Non-pigmented ciliary epithelial cell (primary cell): ENCODE measurements around the gene FN3K.
"Not testable (repeated sequence)": the region's sequence is repeated elsewhere in the genome, so short reads cannot be mapped to it uniquely, and the experiment has no call there.

Experiments used
- DNase-seq: peaks from one replicate; pipeline ENCODE4 v3.0.0-alpha.2; 2010; ENCODE audit warnings: low read depth

FN3K gene

DNA sequence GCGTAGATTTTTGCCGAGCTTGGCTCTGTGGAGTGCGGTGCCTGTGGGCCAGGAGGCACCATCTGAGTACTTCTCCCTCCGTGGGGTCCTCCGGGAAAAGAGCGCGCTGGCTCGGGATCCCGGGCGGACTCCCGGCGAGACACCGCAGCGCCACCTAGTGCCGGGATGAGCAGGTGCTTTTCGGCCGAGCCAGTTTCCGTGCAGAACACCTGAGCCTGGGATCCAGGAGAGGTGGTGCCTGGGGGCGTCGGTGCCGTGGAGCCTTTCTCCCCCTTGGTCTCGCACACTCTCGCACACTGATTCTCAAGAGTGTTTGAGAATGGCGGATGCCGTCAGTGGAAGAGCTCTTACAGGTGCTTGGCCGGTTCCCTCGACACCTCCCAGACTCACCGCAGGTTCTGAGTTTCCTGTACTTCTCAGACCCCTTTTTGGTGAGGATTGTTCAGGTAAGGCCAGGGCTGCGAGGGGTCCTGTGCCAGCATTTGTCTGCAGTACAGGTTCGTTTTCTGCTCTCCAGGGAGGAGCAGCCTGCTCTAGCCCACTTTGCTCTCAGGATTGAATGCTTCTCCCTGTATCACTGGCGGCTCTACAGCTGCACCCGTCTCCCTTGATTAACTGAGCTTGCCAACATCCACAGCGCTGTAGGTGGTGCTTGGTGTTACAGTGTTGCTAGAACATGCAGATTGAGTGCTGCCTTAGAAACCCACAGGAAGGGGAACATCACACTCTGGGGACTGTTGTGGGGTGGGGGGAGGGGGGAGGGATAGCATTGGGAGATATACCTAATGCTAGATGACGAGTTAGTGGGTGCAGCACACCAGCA is 39.8 kb downstream of the FN3K start:
- DNase-seq: no peak

DNA sequence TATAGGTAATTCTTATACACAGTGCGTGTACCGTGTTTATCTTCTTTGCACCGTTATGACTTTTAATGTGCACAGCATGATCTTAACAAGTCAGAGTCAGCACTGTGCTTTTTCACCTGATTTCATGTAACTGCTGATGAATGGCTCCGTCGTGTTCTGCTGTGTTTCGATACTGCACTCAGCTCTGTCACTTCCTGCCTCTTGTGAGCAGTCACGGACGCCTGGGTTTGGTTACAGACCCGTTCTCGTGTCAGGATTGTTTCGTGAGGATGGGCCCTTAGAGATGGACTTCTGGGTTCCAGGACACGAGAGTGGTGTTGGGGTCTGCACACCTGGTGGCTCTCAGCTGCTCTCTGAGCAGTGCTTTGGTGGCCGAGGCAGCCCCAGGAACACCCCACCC is 41.0 kb downstream of the FN3K start:
- DNase-seq: no peak

DNA sequence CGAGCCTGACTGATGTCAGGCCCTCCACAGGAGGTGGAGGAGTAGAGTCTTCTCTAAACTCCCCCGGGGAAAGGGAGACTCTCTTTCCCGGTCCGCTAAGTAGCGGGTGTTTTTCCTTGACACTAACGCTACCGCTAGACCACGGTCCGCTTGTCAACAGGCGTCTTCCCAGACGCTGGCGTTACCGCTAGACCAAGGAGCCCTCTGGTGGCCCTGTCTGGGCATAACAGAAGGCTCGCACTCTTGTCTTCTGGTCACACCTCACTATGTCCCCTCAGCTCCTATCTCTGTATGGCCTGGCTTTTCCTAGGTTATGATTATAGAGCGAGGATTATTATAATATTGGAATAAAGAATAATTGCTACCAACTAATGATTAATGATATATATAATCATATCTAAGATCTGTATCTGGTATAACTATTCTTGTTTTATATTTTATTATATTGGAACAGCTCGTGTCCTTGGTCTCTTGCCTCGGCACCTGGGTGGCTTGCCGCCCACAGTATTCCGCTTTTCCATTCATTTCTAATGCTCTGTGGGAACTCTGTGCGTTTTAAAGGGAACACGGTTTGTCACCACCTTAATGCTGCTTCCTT is 42.5 kb downstream of the FN3K start:
- DNase-seq: not testable (repeated sequence)

DNA sequence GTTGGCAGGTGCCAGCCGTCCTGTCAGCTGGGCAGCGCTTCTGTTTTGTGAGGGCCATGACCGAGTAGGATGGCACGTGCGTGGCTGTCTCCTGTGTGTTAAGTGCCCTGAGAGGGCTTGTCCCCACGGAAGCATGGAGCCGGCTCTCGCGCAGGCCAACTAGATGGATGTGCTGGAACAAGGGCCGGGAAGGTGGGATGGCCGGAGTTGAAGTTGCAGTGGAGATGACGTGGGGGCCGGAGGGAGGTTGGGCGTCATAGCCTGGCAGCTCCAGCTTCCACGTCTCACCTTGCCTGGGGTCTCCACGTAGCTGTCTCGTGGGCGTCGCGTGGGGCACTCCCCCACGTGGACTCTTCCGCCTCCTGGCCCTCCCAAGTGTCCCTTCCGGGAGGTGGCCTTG is 44.1 kb downstream of the FN3K start:
- DNase-seq: no peak

DNA sequence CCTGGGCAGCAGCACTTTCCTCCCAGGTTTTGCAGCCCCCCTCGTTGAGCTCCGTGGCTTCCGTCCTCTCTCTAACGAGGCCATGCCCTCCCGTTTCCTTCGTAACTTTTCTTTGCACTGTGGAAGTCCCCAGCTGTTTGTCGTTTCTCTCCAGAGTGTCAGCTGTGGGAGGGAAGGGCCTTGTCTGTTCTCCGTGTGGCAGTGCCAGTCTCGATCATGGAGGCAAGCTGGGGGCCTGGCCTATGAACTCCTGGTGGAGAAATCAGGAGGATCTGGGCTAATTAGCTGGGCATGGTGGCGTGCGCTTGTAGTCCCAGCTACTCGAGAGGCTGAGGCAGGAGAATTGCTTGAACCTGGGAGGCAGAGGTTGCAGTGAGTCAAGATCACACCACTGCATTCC is 44.8 kb downstream of the FN3K start:
- no peak for DNase-seq

DNA sequence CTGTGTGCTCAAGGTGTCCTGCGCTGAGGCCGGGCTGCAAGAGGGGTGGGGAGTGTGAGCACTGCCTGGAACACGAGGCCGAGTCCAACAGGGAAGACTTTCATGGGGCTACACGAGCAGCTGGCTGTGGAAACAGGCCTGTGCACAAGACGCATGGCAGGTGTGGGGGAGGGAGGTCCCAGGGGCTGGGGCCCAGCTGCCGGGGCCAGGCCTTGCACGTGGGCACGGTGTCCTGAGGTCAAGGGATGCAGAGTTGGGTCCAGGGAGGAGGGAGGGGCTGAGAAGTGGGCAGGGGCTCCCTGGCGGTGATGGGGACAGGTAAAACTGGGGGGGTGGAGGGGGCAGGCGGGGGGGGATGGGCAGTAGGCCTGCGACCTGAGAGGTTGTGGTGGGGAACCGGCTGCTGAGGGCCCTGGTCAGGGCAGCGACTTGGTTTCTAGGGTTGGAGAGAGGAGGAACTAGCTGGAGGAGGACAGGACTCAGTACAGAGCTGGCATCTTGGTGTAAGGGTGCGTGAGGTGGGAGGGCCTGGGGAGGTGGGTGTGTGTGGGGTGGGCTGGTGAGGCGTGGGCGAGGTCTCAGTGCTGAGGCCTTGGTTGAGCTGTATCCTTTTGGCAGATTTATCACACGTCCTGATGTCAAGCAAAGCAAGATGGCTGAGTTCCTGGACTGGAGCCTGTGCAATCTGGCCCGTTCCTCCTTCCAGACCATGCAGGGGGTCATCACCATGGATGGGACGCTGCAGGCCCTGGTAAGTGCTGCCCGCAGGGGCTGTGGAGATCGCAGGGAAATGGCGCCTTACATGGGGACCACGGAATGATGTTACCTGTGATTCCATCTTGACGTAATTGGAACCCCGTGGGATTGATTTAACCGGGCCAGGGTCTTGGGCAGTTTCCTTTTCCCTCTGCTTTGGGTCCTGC is 45.8 kb downstream of the FN3K start:
- DNase-seq: no peak

DNA sequence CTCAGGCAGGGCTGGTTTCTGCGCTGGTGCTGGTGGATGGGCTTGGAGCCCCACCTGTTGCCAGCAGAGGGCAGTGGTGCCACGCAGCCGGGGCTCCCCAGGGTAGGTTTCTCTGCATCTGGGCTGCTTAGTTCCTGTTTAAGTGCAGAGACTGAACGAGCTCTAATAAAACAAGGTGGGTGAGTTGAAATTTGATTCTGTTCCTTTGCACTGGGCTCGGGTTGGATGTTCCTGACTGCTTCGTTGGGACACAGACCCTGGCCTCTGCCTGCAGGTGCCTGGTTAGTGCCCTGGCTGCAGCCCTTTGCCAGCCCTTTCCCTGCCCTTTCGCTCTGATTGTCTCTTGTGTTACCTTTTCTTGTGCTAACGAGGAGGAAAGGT is 46.5 kb downstream of the FN3K start:
- no peak for DNase-seq

DNA sequence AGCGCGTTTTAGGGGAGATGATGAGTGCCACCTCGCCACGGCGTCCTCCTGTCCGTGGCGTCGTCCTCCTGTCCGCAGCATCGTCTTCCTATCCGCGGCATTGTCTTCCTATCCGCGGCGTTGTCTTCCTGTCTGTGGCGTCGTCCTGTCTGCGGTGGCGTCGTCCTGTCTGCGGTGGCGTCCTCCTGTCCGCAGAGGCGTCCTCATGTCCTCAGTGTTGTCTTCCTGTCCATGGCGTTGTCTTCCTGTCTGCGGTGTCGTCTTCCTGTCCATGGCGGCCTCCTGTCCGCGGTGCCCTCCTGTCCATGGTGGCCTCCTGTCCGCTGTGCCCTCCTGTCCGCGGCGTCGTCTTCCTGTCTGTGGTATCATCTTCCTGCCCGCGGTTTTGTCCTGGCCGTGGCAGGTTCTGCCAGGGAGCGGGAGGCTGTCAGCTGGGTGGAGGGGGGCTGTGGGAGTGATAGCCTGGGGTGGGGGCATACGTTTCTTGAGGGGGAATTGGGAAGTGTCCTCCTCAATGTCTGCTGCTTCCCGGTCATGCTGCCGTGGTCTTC is 47.3 kb downstream of the FN3K start:
- DNase-seq: no peak

DNA sequence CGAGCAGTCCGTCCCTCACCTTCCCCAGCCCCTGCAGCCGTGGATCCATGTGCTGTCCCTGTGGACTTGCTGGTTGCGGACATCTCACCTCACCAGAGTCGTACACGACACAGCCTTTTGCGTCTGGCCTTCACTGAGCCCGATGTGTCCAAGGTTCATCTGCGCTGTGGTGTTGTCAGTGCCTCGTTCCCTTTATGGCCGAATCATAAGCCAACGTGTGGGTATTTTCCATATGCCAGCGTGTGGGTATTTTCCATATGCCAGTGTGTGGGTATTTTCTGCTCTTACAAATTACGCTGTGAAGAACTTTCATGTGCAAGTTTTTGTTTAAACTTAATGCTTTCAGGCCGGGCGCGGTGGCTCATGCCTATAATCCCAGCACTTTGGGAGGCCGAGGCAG is 48.1 kb downstream of the FN3K start:
- no peak for DNase-seq

DNA sequence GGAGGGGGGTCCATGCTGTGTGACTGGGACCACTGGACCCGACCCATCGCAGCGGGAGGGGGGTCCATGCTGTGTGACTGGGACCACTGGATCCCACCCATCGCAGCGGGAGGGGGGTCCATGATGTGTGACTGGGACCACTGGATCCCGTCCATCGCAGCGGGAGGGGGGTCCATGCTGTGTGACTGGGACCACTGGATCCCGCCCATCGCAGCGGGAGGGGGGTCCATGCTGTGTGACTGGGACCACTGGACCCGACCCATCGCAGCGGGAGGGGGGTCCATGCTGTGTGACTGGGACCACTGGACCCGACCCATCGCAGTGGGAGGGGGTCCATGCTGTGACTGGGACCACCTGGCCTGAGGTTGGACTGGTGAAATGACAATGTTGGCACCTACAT is 50.2 kb downstream of the FN3K start:
- DNase-seq: not testable (repeated sequence)

DNA sequence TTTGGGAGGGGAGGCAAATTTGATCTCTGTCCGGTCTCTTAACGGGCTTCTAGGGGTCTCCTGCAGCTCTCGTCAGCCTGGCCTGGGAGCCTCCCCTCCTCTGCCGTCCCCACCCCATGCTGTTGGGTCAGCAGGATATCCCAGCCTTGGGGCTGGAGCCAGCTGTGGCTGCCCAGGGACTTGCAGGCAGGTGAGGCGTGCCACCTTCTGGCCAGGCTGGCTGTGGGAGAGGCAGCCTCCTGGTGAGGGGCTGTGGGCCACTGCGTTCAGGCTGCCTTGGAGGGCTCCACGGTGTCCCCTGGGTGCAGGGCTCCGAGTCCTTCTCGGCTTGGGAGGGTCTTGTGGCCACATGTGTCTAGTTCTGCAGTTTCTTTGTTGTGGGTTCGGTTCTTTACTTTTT is 51.0 kb downstream of the FN3K start:
- DNase-seq: no peak

DNA sequence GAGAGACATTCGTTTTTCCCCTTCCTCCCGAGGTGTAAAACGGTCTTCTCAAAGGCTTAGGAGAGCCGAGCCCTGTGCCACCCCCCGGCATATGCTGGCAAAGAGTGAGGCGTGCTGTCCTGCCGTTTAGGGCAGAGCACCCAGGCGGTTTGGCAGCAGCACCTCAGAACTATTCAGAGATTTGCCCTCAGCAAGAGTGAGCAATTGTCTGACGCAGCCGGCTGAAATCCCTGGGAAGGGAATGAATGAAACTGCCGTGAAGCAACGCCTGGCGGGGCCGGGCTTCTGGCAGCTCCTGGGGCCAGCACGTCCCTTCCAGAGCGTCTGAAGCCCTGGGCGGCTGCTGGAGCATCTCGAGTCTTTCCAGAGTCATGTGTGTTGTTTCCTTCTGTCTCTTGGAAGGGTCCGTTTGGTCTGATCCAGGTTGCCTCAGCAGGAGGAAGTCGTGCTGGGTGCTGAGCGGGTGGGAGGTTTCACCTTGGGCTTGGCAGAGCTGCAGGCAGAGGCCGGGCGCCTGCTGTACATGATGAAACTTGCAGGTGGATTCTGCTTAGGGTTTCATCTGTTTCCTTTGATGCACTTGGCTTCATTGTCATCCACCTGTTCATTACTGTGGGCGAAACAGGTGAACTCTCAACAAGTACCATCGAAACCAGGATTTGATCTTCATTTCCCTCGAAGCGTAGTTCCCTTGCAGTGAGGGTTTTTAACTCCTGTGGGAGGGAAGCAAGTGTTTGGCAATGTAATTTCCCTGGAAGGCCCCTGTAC is 51.9 kb downstream of the FN3K start:
- DNase-seq: no peak

DNA sequence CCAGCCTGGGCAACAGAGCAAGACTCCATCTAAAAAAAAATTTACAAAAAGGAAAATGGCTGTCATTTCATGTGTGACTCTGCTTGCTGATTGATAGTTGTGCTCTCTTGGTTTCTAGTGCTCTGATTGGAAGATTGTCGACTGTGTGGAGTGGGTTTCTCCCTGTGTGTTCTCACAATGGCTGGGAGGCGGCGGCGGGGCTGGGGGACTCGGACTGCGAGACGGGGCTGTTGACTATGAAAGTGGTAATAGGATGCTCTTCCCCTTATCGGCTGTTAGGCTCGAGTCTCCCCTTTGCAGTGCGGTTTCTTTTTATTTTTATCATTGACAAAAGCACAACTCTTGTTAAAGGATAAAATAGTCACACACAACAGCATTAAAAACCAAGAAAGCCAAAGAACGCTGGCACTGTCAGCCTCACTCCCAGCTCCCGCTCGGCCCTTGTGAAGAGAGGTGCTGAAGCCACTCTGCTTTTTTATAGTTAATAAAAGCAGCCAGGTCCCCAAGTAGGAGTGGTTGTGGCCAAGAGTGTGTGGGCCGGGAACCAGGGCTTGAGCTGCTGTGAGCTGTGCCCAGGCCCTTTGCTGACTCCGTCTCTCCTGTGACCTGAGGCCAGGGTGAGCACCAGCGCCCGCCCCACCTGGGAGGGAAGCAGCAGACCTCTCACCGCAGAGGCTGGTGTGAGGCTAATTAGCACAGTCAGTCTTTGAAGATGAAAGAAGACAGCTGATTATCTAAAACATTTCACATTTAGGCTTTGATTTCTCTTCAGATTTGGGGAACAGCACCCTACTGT is 53.0 kb downstream of the FN3K start:
- DNase-seq: no peak

DNA sequence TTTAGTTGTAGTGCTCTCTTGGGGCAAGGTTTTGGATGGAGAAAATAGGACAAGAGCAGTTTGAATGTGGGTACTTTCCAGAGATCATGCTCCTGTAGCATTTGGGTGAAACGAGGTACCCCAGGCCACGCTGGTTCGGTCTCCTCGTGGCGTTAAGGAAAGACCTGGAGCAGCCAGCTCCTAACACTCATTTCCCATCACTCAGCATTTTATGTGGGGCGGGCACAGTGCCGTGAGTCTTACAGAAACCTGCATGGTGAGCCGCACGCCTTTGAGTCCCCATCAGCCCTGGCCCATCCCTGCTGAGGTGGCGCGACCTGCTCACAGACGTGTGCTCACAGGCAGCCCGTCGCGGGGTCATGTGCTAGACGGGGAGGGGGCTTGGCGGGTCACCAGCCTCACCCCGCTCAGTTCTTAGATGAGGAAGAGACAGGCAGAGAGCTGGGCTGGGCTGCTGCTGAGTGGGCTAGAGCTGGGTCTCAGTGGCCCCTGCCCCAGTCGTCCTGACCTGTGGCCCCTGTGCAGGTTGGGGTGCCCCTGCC is 53.7 kb downstream of the FN3K start:
- no peak for DNase-seq

DNA sequence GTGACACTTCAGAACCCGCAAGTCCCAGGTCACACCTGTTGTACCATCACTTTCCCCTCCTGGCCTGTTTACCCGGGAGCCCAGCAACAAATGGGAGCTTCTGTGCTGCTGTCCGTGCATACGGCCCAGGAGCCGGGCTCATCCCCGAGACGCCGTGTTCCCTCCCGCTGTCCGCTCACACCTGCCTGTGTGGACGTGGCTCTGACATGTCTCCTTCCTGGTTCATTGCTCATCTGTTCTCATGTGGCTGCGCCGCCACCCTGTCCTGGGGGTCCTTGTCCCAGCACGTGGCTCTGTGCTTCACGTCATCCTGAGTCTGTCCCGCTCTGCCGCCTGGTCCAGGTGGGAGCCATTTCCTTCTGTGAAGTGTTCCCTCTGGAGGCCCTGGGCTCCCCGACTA is 54.4 kb downstream of the FN3K start:
- DNase-seq: no peak

DNA sequence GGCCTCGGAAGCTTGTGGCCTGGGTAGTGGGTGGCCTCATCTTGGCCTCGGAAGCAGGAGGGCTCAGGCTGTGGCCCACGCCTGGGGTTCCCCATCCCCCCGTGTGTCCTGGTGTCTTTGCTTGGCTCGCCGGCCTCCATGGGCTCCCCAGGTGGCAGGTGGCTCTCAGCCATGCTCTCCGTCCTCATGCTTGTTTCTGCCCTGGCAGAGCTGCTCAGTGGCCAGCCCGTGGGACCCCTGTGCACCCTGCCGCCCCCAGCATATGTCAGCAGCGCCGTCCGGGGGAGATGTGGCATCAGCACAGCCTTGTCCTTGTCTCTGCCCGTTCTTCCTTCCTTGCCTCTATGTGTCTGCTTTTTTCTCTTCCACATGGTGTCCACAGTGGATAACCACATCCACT is 55.0 kb downstream of the FN3K start:
- DNase-seq: no peak

DNA sequence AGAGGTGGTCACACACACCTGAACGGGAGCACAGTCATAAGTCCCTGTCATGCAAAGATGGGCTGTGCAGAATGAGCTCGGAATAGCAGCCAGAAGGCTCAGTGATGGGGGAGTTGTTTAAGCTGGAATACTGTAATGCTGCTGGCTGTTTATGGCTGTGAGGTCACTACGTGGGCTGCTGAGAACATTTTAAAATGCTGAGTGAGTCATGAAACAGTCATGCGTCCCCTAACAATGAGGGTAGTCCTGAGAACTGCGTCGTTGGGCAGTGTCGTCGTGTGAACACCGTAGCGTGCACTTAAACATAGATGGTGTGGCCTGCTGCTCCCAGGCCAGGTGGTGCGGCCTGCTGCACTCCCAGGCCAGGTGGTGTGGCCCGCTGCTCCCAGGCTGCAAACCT is 56.1 kb downstream of the FN3K start:
- peak; percentile 83 for DNase-seq

DNA sequence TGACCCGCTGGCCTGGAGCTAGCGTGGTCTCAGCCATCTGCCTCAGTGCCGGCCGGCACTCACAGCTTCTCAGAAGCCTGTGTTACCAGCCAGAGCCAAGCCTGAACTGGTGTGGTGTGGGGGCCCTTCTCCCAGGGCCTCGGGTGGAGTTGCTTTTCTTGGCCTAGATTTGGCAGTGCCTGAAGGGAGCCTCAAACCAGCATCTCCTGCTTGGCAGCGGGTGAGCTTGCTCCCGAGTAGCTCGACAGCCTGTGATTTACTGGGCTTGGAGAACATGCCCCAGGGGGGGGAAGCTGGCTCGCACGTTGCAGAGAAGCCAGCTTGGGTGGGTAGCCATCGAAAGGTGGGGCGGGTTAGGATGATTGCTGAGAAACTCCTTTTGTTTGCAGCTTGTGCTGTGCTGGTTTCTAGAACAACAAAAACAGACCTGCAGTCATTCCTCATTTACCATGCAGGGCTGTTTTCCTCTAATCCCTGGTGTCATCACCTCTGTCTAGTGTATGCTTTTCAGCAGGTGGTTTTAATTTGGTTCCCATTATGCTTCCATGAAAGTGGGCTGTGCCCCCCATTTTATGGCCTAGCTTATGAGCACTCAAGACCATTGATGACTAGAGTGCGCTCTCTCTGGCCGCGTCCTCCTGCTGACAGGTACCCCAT is 58.7 kb downstream of the FN3K start:
- DNase-seq: no peak

DNA sequence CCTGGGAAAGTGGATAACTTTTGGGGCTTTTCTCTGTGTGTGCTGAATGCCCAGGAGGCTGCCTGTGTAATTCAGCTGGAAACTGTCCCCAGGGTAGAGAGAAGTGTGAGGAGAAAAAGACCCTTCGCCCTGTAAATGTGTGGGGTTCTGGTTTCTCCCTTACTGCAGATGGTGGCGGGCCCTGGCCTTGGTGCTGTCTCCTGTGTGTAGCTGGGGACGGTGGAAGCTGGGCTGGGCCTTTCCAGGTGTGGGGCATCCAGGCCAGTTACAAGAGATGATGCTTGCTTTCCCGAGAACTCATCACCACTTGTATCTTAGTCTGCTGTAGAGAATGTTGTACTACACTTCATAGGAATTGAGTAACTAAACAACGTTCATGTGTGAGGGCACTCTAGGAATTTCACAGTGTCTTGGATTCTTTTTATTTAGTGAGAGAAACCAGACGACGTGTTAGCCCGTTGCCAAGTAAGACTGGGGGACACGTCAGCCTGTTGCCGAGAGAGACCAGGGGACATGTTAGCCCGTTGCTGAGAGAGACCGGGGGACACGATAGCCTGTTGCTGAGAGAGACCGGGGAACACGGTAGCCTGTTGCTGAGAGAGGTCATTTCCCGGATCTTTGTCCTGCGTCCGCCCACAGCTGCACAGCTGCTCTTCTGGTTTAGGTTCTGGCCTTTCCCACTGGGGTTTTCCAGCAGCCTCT is 59.5 kb downstream of the FN3K start:
- no peak for DNase-seq

DNA sequence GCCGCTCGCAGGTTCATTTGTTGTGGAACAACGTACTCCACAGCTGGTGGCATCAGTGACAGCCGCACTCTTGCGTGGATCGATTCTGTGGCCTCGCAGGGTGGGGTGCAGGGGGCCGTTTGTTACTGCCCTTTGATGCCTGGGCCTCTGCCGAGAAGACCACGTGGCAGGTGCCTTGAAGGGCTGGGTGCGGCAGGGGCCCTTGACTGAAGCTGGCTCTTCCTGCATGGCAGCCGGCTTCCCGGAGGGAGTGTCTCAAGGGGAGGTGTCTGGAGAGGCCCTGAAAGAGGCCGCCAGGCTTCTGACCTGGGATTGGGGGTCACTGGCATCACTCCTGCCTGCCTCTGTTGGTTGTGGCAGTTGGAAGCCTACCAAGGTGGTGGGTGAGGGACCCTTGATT is 60.2 kb downstream of the FN3K start:
- DNase-seq: no peak
